ENCODE measurements around the gene RNF4.
"Not testable (repeated sequence)": the region's sequence is repeated elsewhere in the genome, so short reads cannot be mapped to it uniquely, and the experiment has no call there.

Gene RNF4

GRCh38 chr4:2458546-2459491 is 10.1 kb upstream of the RNF4 start:
- no peak overlapping the region for H3K4me3 ChIP-seq (ENCODE audit: low read depth in 1 of 2, low read length in 2 of 2)
- H3K27ac ChIP-seq (ENCODE audit: low read depth, low read length) = no peak overlapping the region
- no peak overlapping the region for H3K9ac ChIP-seq (ENCODE audit: low read depth in 1 of 2, low read length in 2 of 2)
- no peaks in the 10 kb centered on the region for H3K36me3 ChIP-seq (ENCODE audit: control insufficient read depth in 1 of 2, insufficient read depth in 2 of 2, low read length in 2 of 2)
- H3K27me3 ChIP-seq (ENCODE audit: control insufficient read depth in 1 of 2, insufficient read depth in 2 of 2, low read length in 2 of 2) = no peaks in the 10 kb centered on the region
- H3K4me1 ChIP-seq (ENCODE audit: control insufficient read depth in 1 of 2, insufficient read depth in 2 of 2, low read length in 2 of 2) = peaks cover 3 to 7% of the 10 kb centered on the region in 2 donors
- no peaks in the 10 kb centered on the region for H3K9me3 ChIP-seq (ENCODE audit: control insufficient read depth in 1 of 2, low read length in 2 of 2)

- H3K9ac ChIP-seq (ENCODE audit: low read depth in 1 of 2, low read length in 2 of 2) = no peak overlapping the region
- H3K9me3 ChIP-seq (ENCODE audit: control insufficient read depth in 1 of 2, low read length in 2 of 2) = no peaks in the 10 kb centered on the region
- H3K4me1 ChIP-seq (ENCODE audit: control insufficient read depth in 1 of 2, insufficient read depth in 2 of 2, low read length in 2 of 2) = peaks cover 3 to 7% of the 10 kb centered on the region in 2 donors
- H3K36me3 ChIP-seq (ENCODE audit: control insufficient read depth in 1 of 2, insufficient read depth in 2 of 2, low read length in 2 of 2) = no peaks in the 10 kb centered on the region
- H3K27ac ChIP-seq (ENCODE audit: low read depth, low read length) = no peak overlapping the region
- no peak overlapping the region for H3K4me3 ChIP-seq (ENCODE audit: low read depth in 1 of 2, low read length in 2 of 2)
- no peaks in the 10 kb centered on the region for H3K27me3 ChIP-seq (ENCODE audit: control insufficient read depth in 1 of 2, insufficient read depth in 2 of 2, low read length in 2 of 2)
These were observed 9.1 kb upstream of the RNF4 start for GRCh38 chr4:2459589-2460349.

- no peak overlapping the region for H3K4me3 ChIP-seq (ENCODE audit: low read depth in 1 of 2, low read length in 2 of 2)
- no peak overlapping the region for H3K27ac ChIP-seq (ENCODE audit: low read depth, low read length)
- no peaks in the 10 kb centered on the region for H3K9me3 ChIP-seq (ENCODE audit: control insufficient read depth in 1 of 2, low read length in 2 of 2)
- no peaks in the 10 kb centered on the region for H3K27me3 ChIP-seq (ENCODE audit: control insufficient read depth in 1 of 2, insufficient read depth in 2 of 2, low read length in 2 of 2)
- no peak overlapping the region for H3K9ac ChIP-seq (ENCODE audit: low read depth in 1 of 2, low read length in 2 of 2)
- H3K4me1 ChIP-seq (ENCODE audit: control insufficient read depth in 1 of 2, insufficient read depth in 2 of 2, low read length in 2 of 2) = peaks cover 3 to 7% of the 10 kb centered on the region in 2 donors
- H3K36me3 ChIP-seq (ENCODE audit: control insufficient read depth in 1 of 2, insufficient read depth in 2 of 2, low read length in 2 of 2) = no peaks in the 10 kb centered on the region
These were observed 7.5 kb upstream of the RNF4 start for GRCh38 chr4:2461246-2461960.

- Histone ChIP-seq H3K4me3 (ENCODE audit: low read depth in 1 of 2, low read length in 2 of 2) (peak overlapping the region; percentile 50 to 51), H3K27ac (ENCODE audit: low read depth, low read length) (no peak overlapping the region), H3K9ac (ENCODE audit: low read depth in 1 of 2, low read length in 2 of 2) (no peak overlapping the region), H3K4me1 (ENCODE audit: control insufficient read depth in 1 of 2, insufficient read depth in 2 of 2, low read length in 2 of 2) (peaks cover 3 to 7% of the 10 kb centered on the region in 2 donors), H3K27me3 (ENCODE audit: control insufficient read depth in 1 of 2, insufficient read depth in 2 of 2, low read length in 2 of 2) (no peaks in the 10 kb centered on the region), H3K36me3 (ENCODE audit: control insufficient read depth in 1 of 2, insufficient read depth in 2 of 2, low read length in 2 of 2) (no peaks in the 10 kb centered on the region), H3K9me3 (ENCODE audit: control insufficient read depth in 1 of 2, low read length in 2 of 2) (no peaks in the 10 kb centered on the region)
These were observed 6.5 kb upstream of the RNF4 start for GRCh38 chr4:2462218-2462991.

DNA sequence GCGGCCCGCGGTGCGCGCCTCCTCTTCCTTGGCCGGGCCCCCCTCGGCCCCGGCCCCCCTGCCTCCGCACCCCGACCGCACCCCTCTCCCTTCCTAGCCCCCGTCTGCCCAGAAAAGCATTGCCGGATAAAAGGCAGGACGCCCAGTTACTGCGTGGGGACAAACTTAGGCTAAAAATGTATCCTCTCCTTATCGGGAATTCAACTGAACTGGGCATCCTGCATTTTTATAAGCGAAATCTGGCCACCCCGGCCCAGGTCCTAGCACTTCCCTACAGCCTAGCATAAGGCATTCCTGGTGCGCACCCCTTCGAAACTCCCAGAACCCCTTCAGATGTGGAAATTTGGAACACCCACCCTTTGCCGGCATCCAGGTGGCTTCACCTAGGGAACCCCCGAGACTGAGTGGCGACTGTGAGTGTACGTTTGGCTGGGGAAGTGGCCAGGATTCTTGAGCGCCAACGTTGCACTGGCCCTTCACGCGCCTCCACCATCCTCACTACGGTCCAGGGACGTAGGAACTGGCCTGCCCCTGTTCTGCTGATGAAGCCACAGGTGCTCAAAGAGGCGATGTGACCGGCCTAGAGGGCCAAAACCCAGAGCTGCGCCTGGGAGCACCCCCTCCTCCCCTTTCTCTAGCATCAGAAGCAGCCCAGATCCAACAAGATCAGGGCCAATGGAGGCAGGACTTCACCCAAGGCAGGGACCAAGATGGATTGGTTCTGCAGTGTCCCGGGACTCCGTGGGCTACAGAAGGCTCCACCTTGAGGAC is 5.7 kb upstream of the RNF4 start:
- H3K4me3 ChIP-seq (ENCODE audit: low read depth in 1 of 2, low read length in 2 of 2) = peak overlapping the region; percentile 32 to 50
- no peaks in the 10 kb centered on the region for H3K9me3 ChIP-seq (ENCODE audit: control insufficient read depth in 1 of 2, low read length in 2 of 2)
- H3K9ac ChIP-seq (ENCODE audit: low read depth in 1 of 2, low read length in 2 of 2) = no peak overlapping the region
- H3K4me1 ChIP-seq (ENCODE audit: control insufficient read depth in 1 of 2, insufficient read depth in 2 of 2, low read length in 2 of 2) = peaks cover 3 to 14% of the 10 kb centered on the region in 2 donors
- no peak overlapping the region for H3K27ac ChIP-seq (ENCODE audit: low read depth, low read length)
- H3K36me3 ChIP-seq (ENCODE audit: control insufficient read depth in 1 of 2, insufficient read depth in 2 of 2, low read length in 2 of 2) = no peaks in the 10 kb centered on the region
- H3K27me3 ChIP-seq (ENCODE audit: control insufficient read depth in 1 of 2, insufficient read depth in 2 of 2, low read length in 2 of 2) = no peaks in the 10 kb centered on the region

DNA sequence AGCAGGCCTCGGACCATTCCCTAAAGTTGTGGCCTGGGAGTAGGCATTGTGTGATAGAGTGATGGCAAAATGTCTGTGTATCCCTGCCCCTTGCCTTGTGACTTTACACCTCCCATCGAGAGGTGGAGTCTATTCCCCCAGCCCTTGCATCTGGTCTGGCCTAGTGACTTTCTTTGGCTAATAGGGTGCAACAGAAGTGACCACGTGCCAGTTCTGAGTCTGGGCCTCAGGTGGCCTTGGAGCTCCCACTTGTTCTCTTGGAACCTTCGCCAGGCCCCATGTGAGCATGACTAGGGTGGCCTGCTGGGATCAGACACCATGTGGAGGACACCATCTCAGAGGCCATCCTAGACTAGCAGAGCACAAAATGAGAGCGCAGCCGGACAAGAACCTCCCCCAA is 3.9 kb upstream of the RNF4 start:
- H3K9ac ChIP-seq (ENCODE audit: low read depth in 1 of 2, low read length in 2 of 2) = no peak overlapping the region
- H3K9me3 ChIP-seq (ENCODE audit: control insufficient read depth in 1 of 2, low read length in 2 of 2) = no peaks in the 10 kb centered on the region
- no peaks in the 10 kb centered on the region for H3K27me3 ChIP-seq (ENCODE audit: control insufficient read depth in 1 of 2, insufficient read depth in 2 of 2, low read length in 2 of 2)
- H3K4me3 ChIP-seq (ENCODE audit: low read depth in 1 of 2, low read length in 2 of 2) = no peak overlapping the region
- peaks cover 3 to 17% of the 10 kb centered on the region in 2 donors for H3K4me1 ChIP-seq (ENCODE audit: control insufficient read depth in 1 of 2, insufficient read depth in 2 of 2, low read length in 2 of 2)
- no peak overlapping the region for H3K27ac ChIP-seq (ENCODE audit: low read depth, low read length)
- no peaks in the 10 kb centered on the region for H3K36me3 ChIP-seq (ENCODE audit: control insufficient read depth in 1 of 2, insufficient read depth in 2 of 2, low read length in 2 of 2)

DNA sequence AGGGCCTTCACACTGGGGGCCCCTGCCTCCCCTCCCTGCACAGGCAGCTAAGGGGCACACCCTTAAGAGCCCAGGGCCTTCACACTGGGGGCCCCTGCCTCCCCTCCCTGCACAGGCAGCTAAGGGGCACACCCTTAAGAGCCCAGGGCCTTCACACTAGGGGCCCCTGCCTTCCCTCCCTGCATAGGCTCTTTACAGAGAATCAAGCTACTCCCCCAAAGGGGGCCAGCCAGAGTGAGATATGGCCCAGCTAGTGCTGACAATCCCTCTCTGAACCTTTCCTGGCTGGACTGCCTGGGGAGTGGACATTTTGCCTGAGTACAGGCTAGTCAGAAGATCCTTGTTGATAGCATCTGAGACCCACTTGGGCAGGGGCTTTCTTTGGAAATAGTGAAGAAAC is 3.4 kb upstream of the RNF4 start:
- not testable (repeated sequence) for H3K4me3 ChIP-seq (ENCODE audit: low read depth in 1 of 2, low read length in 2 of 2); H3K27me3 ChIP-seq (ENCODE audit: control insufficient read depth in 1 of 2, insufficient read depth in 2 of 2, low read length in 2 of 2); H3K27ac ChIP-seq (ENCODE audit: low read depth, low read length)

DNA sequence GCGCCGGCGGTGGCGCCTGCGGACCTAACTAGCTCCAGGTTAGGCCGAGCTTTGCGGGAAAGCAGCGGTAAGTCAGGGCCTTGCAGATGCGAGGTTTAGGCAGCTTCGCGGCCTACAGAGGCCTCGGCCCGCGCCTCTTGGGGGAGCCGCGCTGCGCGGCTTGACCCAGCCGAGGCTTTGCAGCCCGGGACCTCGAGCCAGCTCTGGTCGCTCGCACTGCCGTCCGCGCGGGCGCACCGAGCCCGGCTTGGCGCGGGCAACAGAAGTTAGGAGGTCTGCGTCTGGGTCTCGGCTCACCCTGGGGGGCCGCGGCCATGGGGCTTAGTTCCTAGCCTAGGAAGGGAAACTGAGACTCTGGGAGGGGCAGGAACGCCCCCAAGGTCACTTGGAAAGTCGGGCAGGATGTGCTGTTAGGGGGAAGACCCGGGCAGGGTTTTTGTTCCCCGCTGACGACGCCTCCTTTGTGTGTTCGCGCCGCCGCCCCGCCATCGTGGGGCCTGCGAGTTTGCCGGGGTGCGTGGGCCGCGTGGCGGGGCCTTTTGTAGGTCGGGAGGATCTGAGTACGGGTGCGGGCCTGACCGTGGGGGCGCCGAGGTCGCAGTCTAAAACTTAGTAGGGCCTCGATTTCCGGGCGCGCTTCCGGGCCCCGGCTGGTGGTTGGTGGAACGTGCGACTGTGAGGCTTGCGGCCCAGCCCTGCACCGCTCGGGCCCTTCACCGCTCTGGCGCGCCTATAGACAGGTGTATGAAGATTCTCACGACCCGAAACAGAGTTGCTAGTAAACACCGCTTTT is 482 bp downstream of the RNF4 start:
- H3K4me3 ChIP-seq (ENCODE audit: low read depth in 1 of 2, low read length in 2 of 2) = peak overlapping the region; percentile 93 to 97
- peaks cover 4 to 14% of the 10 kb centered on the region in 2 donors for H3K36me3 ChIP-seq (ENCODE audit: control insufficient read depth in 1 of 2, insufficient read depth in 2 of 2, low read length in 2 of 2)
- H3K27me3 ChIP-seq (ENCODE audit: control insufficient read depth in 1 of 2, insufficient read depth in 2 of 2, low read length in 2 of 2) = no peaks in the 10 kb centered on the region
- peak overlapping the region; percentile 79 to 80 for H3K9ac ChIP-seq (ENCODE audit: low read depth in 1 of 2, low read length in 2 of 2)
- peak overlapping the region; percentile 88 for H3K27ac ChIP-seq (ENCODE audit: low read depth, low read length)
- no peaks in the 10 kb centered on the region for H3K9me3 ChIP-seq (ENCODE audit: control insufficient read depth in 1 of 2, low read length in 2 of 2)
- peaks cover 12 to 29% of the 10 kb centered on the region in 2 donors for H3K4me1 ChIP-seq (ENCODE audit: control insufficient read depth in 1 of 2, insufficient read depth in 2 of 2, low read length in 2 of 2)

More for the DNA sequence above, 3.4 kb upstream of the RNF4 start:
- H3K4me1 ChIP-seq (ENCODE audit: control insufficient read depth in 1 of 2, insufficient read depth in 2 of 2, low read length in 2 of 2) = peaks cover 7 to 22% of the 10 kb centered on the region in 2 donors
- not testable (repeated sequence) for H3K36me3 ChIP-seq (ENCODE audit: control insufficient read depth in 1 of 2, insufficient read depth in 2 of 2, low read length in 2 of 2); H3K9ac ChIP-seq (ENCODE audit: low read depth in 1 of 2, low read length in 2 of 2); H3K9me3 ChIP-seq (ENCODE audit: control insufficient read depth in 1 of 2, low read length in 2 of 2)

All from duodenal mucosa (tissue), 2 donors.